A549 (cell line): ENCODE results near the gene OR2H1. TPM values are rescaled to one million over a fixed set of nuclear protein-coding genes. Genes with fewer than 3 reads are reported as not detected.

ENCODE experiments used
- ATAC-seq, 2 experiments: fragments of 200-7000 bp in 1 of 2; fragments of >200 bp in 1 of 2; cut with Nextera tagmentation in 1 of 2; cut with Tn5 transposase in 1 of 2; 3 replicates each; pipeline versions ENCODE4 v1.8.0 to v1.9.1; 2018 to 2020; ENCODE audit warnings: mild to moderate bottlenecking in 1 of 2, moderate library complexity in 1 of 2
- CTCF ChIA-PET: fragments of 300-600 bp; sonication (Branson Sonifier 250); formaldehyde crosslinking; extraction: SDS; loops from one replicate; lab custom pipeline; 2021; ENCODE audit warnings: antibody characterized with exemption, inconsistent platforms; lab: Yijun Ruan, JAX
- POLR2A ChIA-PET: fragments of 350-600 bp; formaldehyde crosslinking; extraction: SDS; loops from one replicate; lab custom pipeline; 2021; ENCODE audit warnings: antibody characterized with exemption, inconsistent platforms; lab: Yijun Ruan, JAX
- DNase-seq, 2 experiments: peaks; one replicate each; pipeline versions ENCODE4 v3.0.0 to v3.0.0-alpha.2; 2011 to 2016; ENCODE audit warnings: low read depth in 1 of 2, low spot score in 1 of 2
- FAIRE-seq: peaks from 2 replicates; lab custom pipeline; 2011; peaks lifted over from hg19 to GRCh38; lab: Jason Lieb, UNC
- H3K27ac ChIP-seq, 2 experiments: fragments of >200 bp; sonication (Bioruptor Twin); formaldehyde crosslinking; 3 replicates each; pipeline ENCODE4 v1.5.1; 2016 to 2017
- H3K4me1 ChIP-seq: fragments of >200 bp; sonication (Bioruptor Twin); formaldehyde crosslinking; 3 replicates; pipeline ENCODE4 v1.6.1; 2016
- H3K4me2 ChIP-seq: fragments of >200 bp; sonication (Bioruptor Twin); formaldehyde crosslinking; 3 replicates; pipeline ENCODE4 v1.6.1; 2016
- H3K4me3 ChIP-seq: fragments of >200 bp; sonication (Bioruptor Twin); formaldehyde crosslinking; 3 replicates; pipeline ENCODE4 v1.5.1; 2016
- H3K9me3 ChIP-seq: fragments of >200 bp; sonication (Bioruptor Twin); formaldehyde crosslinking; 3 replicates; pipeline ENCODE4 v1.6.1; 2016
- CEBPB ChIP-seq, 2 experiments: fragments of >200 bp in 1 of 2; sonication (Bioruptor Twin) in 1 of 2; formaldehyde crosslinking in 1 of 2; IDR thresholded peaks; 2 replicates each; pipeline ENCODE4 v1.6.1; 2012 to 2016
- CHD2 ChIP-seq: fragments of 150-350 bp; IDR thresholded peaks from 2 replicates; pipeline ENCODE4 v1.6.1; 2014; ENCODE audit warnings: low read length; ENCODE audit not compliant: partially characterized antibody
- CHD4 ChIP-seq: fragments of 200-600 bp; sonication (generic); IDR thresholded peaks from 2 replicates; pipeline ENCODE4 v1.6.1; 2016; ENCODE audit warnings: antibody characterized with exemption, mild to moderate bottlenecking, borderline replicate concordance
- EHF ChIP-seq: fragments of 250-450 bp; sonication (Bioruptor Pico); IDR thresholded peaks from 2 replicates; pipeline ENCODE4 v1.5.0; 2020; ENCODE audit warnings: mild to moderate bottlenecking
- EHMT2 ChIP-seq: fragments of 200-600 bp; sonication (generic); IDR thresholded peaks from 2 replicates; pipeline ENCODE4 v1.6.1; 2016; ENCODE audit warnings: antibody characterized with exemption, low read depth, mild to moderate bottlenecking, moderate library complexity
- FOSB ChIP-seq: fragments of 250-450 bp; sonication (Bioruptor Pico); IDR thresholded peaks from 2 replicates; pipeline ENCODE4 v1.5.0; 2020; ENCODE audit warnings: mild to moderate bottlenecking, moderate library complexity
- HEYL ChIP-seq: fragments of 250-450 bp; sonication (Bioruptor Pico); IDR thresholded peaks from 2 replicates; pipeline ENCODE4 v1.8.0; 2021; ENCODE audit warnings: mild to moderate bottlenecking, moderate library complexity
- HOXB13 ChIP-seq: fragments of 250-450 bp; sonication (Bioruptor Pico); IDR thresholded peaks from 2 replicates; pipeline ENCODE4 v1.5.0; 2020; ENCODE audit warnings: low read depth, mild to moderate bottlenecking, moderate library complexity
- HOXB5 ChIP-seq: fragments of 250-450 bp; sonication (Bioruptor Pico); IDR thresholded peaks from 2 replicates; pipeline ENCODE4 v1.5.0; 2020; ENCODE audit warnings: mild to moderate bottlenecking, moderate library complexity
- KDM5A ChIP-seq: fragments of 200-600 bp; sonication (generic); IDR thresholded peaks from 2 replicates; pipeline ENCODE4 v1.6.1; 2016; ENCODE audit warnings: antibody characterized with exemption, mild to moderate bottlenecking
- MAFK ChIP-seq: fragments of 450-650 bp; IDR thresholded peaks from 2 replicates; pipeline ENCODE4 v1.6.1; 2014; ENCODE audit not compliant: partially characterized antibody
- NR3C1 ChIP-seq: fragments of >200 bp; sonication (Bioruptor Twin); formaldehyde crosslinking; IDR thresholded peaks from 3 replicates; pipeline ENCODE4 v1.6.1; 2017
- POLR2AphosphoS2 ChIP-seq: conservative IDR thresholded peaks from 2 replicates; pipeline ENCODE4 v1.6.1; 2012; ENCODE audit warnings: low read length, improper control_type of control experiment, inconsistent platforms
- RNF2 ChIP-seq: fragments of 200-600 bp; sonication (generic); IDR thresholded peaks from 2 replicates; pipeline ENCODE4 v1.6.1; 2016; ENCODE audit warnings: low read depth, mild to moderate bottlenecking, antibody characterized with exemption, moderate library complexity, borderline replicate concordance
- SREBF2 ChIP-seq: fragments of 450-650 bp; IDR thresholded peaks from 2 replicates; pipeline ENCODE4 v1.6.1; 2014; ENCODE audit warnings: mild to moderate bottlenecking, moderate library complexity
- ZSCAN20 ChIP-seq: fragments of 250-450 bp; sonication (Bioruptor Pico); IDR thresholded peaks from 2 replicates; pipeline ENCODE4 v1.8.0; 2022; ENCODE audit warnings: mild to moderate bottlenecking, moderate library complexity
- WGBS: methylation state at CpG from one replicate; pipeline ENCODE4 v1.1.6; 2017; ENCODE audit errors: missing lambda C conversion rate; 5-methylcytosine and 5-hydroxymethylcytosine counted together
- polyA plus RNA-seq, 4 experiments: library from polyadenylated mRNA; depleted of rRNA in 3 of 4; stranded (reverse); fragments of >200 nt; fragmentation: RNase III in 1 of 4; extraction: RNeasy Plus Mini Kit Qiagen cat#74134 plus additional on column Dnase treatment in 1 of 4; gene quantifications; 2 replicates in 3 of 4; 3 replicates in 1 of 4; pipeline ENCODE4 v1.2.3, GENCODE V29; 2011 to 2017
- TF ChIP-seq, protein P1 (sequence below): fragments of >200 bp; sonication (Bioruptor Twin); formaldehyde crosslinking; IDR thresholded peaks from 2 replicates; pipeline ENCODE4 v1.6.1; 2016
- TF ChIP-seq, protein P2 (sequence below): fragments of 200-600 bp; sonication (generic); IDR thresholded peaks from 2 replicates; pipeline ENCODE4 v1.6.1; 2016; ENCODE audit warnings: antibody characterized with exemption, mild to moderate bottlenecking, moderate library complexity
- TF ChIP-seq, protein P3 (sequence below): fragments of 250-450 bp; sonication (Bioruptor Pico); IDR thresholded peaks from 2 replicates; pipeline ENCODE4 v1.5.0; 2021; ENCODE audit warnings: mild to moderate bottlenecking, moderate library complexity, borderline replicate concordance
- TF ChIP-seq, protein P4 (sequence below): IDR thresholded peaks from 2 replicates; pipeline ENCODE4 v1.6.1; 2012

The OR2H1 gene
- polyA plus RNA-seq, 2 of the 4 experiments (the other 2 are of a cell fraction): not detected

DNA sequence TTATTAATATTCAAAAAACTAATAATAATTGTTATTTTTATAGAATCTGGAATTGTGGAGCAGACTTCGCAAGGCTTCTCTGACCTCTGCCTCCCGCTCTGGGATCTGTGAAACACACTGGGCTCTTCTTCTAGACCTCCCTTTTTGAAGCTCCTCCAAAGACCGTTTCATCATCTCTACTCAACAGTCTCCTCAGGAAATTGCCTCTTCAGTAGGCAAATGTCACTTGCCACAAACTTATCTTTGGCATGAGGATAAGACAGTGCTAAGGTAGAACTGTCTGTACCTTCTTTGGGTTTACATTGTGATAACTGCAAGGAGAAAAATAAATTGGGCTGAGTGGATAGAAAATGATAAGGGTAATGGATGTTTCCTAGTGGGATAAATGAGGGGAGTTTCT is 33.1 kb downstream of the OR2H1 start:
- no peak overlapping the region for H3K4me2 ChIP-seq
- H3K9me3 ChIP-seq: no peaks in the 10 kb centered on the region
- no peak overlapping the region for H3K27ac ChIP-seq
- ChIA-PET CTCF (no interaction called here), POLR2A (no interaction called here)
- H3K4me1 ChIP-seq: no peaks in the 10 kb centered on the region
- H3K4me3 ChIP-seq: no peak overlapping the region
- no peak for TF ChIP-seq MAFK
- TF ChIP-seq, protein P1, sequence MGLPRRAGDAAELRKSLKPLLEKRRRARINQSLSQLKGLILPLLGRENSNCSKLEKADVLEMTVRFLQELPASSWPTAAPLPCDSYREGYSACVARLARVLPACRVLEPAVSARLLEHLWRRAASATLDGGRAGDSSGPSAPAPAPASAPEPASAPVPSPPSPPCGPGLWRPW: no peak
- TF ChIP-seq NR3C1: no peak
- no peak for TF ChIP-seq EHF (CRISPR knock-in tag)
- TF ChIP-seq, protein P2, sequence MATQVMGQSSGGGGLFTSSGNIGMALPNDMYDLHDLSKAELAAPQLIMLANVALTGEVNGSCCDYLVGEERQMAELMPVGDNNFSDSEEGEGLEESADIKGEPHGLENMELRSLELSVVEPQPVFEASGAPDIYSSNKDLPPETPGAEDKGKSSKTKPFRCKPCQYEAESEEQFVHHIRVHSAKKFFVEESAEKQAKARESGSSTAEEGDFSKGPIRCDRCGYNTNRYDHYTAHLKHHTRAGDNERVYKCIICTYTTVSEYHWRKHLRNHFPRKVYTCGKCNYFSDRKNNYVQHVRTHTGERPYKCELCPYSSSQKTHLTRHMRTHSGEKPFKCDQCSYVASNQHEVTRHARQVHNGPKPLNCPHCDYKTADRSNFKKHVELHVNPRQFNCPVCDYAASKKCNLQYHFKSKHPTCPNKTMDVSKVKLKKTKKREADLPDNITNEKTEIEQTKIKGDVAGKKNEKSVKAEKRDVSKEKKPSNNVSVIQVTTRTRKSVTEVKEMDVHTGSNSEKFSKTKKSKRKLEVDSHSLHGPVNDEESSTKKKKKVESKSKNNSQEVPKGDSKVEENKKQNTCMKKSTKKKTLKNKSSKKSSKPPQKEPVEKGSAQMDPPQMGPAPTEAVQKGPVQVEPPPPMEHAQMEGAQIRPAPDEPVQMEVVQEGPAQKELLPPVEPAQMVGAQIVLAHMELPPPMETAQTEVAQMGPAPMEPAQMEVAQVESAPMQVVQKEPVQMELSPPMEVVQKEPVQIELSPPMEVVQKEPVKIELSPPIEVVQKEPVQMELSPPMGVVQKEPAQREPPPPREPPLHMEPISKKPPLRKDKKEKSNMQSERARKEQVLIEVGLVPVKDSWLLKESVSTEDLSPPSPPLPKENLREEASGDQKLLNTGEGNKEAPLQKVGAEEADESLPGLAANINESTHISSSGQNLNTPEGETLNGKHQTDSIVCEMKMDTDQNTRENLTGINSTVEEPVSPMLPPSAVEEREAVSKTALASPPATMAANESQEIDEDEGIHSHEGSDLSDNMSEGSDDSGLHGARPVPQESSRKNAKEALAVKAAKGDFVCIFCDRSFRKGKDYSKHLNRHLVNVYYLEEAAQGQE: no peak
- TF ChIP-seq, all 56 proteins: peak for 0
- WGBS: 12% methylated on average over 3 of the region's 3 CpGs
- no peak for DNase-seq
- ATAC-seq: no peak
- FAIRE-seq: no peak

DNA sequence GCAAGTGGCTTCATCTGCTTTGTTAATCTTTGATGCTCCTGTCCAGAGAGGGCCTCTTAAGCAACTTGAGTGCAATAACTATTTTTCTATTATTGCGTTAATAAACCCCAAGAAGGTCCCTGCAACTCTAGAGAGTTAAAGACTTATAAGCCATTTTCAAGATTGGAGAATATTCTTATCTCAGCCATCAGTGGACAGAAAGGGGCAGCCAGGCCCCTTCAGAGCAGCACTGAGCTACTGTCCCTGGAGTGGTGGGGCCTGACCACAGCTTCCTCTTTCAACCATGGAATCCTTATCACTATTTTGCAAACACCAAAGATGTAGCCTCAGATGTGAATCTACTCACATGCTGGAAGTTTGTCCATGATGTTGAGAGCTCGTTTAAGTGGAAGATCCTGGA is 33.6 kb downstream of the OR2H1 start:
- Histone ChIP-seq H3K4me3 (no peak overlapping the region), H3K9me3 (no peaks in the 10 kb centered on the region), H3K27ac (no peak overlapping the region), H3K4me1 (no peaks in the 10 kb centered on the region), H3K4me2 (no peak overlapping the region)
- DNase-seq (no peak), FAIRE-seq (no peak), ATAC-seq (no peak)
- WGBS: 38% methylated on average over 2 of the region's 2 CpGs
- TF ChIP-seq MAFK: no peak
- no peak for TF ChIP-seq HOXB5 (CRISPR knock-in tag)
- no peak for TF ChIP-seq CHD4
- no peak for TF ChIP-seq CHD2
- no peak for TF ChIP-seq SREBF2
- no peak for TF ChIP-seq FOSB (CRISPR knock-in tag)
- no peak for TF ChIP-seq RNF2
- no peak for TF ChIP-seq POLR2AphosphoS2
- no peak for TF ChIP-seq EHF (CRISPR knock-in tag)
- no peak for TF ChIP-seq HOXB13 (CRISPR knock-in tag)
- TF ChIP-seq EHMT2: no peak
- no peak for TF ChIP-seq KDM5A
- TF ChIP-seq, protein P2: no peak
- TF ChIP-seq ZSCAN20: no peak
- TF ChIP-seq, protein P3, sequence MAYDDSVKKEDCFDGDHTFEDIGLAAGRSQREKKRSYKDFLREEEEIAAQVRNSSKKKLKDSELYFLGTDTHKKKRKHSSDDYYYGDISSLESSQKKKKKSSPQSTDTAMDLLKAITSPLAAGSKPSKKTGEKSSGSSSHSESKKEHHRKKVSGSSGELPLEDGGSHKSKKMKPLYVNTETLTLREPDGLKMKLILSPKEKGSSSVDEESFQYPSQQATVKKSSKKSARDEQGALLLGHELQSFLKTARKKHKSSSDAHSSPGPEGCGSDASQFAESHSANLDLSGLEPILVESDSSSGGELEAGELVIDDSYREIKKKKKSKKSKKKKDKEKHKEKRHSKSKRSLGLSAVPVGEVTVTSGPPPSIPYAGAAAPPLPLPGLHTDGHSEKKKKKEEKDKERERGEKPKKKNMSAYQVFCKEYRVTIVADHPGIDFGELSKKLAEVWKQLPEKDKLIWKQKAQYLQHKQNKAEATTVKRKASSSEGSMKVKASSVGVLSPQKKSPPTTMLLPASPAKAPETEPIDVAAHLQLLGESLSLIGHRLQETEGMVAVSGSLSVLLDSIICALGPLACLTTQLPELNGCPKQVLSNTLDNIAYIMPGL: no peak
- TF ChIP-seq, protein P4, sequence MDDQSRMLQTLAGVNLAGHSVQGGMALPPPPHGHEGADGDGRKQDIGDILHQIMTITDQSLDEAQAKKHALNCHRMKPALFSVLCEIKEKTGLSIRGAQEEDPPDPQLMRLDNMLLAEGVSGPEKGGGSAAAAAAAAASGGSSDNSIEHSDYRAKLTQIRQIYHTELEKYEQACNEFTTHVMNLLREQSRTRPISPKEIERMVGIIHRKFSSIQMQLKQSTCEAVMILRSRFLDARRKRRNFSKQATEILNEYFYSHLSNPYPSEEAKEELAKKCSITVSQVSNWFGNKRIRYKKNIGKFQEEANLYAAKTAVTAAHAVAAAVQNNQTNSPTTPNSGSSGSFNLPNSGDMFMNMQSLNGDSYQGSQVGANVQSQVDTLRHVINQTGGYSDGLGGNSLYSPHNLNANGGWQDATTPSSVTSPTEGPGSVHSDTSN: no peak
- TF ChIP-seq HEYL: no peak
- TF ChIP-seq CEBPB (IDR thresholded peaks at IDR 0.05): no peak
- POLR2A ChIA-PET: no interaction called here
- CTCF ChIA-PET: no interaction called here
